GM21825 (cell line): ENCODE results near the gene CDC42BPB.

Experiments used
- ATAC-seq: cut with Tn5 transposase; IDR thresholded peaks from one replicate; pipeline ENCODE4 v1.9.1; 2021; ENCODE audit warnings: mild to moderate bottlenecking, moderate library complexity; ENCODE audit not compliant: unreplicated experiment

The CDC42BPB gene

DNA sequence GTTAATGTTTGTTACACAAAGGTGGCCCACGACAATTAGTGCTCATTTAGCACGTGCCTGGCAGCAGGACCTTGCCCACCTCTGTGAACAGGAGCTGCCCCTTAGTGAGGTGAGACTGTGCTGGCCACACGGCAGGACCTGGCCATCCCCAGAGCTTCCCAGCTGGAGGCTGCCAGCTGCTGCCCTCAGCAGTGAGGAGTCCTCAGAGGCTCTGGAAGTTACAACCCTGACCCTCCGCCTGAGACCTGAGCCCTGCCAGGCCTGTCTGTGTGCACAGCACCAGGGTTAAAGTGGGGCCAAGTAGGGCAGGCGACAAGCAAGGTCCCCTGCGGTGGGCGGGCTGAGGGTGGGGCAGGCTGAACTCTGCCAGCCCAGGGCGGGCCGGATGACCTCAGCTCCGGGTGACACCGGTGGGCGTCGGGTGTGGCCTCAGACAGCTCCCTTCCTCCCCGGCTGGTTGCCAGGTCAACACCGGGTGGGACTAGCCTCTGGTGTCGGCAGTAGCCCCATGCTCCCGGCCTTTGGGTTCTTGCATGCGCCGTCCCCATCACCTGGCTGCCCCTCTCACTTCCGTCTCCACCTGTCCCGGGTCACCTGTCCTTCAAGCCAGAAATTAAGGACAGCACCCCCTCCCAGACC lies 17.5 kb upstream of the CDC42BPB start:
- ATAC-seq: no peak

GRCh38 chr14:103073876-103074728 lies 16.8 kb upstream of the CDC42BPB start:
- ATAC-seq: no peak

DNA sequence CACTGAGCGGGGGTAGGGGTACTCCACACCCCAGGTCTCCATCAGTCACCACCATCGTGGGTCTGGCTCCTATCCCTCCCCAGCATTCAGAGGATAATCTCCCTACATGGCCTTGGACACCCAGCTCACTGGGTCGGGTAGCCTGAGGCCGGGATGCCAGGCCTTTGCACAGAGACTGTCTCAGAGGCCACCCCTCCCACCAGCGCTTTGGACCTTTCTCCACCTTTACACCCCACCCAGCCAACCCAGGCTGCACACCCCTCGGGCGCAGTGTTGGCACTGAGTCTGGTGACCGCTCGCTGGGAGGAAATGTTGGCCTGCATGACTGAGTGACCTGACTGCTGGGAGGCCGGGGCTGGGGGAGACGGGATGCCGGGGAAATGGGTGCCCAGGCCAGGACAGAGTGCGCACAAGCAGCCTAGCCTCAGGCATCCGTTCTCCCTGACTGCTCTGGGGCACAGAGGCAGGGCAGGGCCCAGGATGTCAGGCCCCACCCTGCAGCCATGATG lies 16.1 kb upstream of the CDC42BPB start:
- ATAC-seq: no peak

DNA sequence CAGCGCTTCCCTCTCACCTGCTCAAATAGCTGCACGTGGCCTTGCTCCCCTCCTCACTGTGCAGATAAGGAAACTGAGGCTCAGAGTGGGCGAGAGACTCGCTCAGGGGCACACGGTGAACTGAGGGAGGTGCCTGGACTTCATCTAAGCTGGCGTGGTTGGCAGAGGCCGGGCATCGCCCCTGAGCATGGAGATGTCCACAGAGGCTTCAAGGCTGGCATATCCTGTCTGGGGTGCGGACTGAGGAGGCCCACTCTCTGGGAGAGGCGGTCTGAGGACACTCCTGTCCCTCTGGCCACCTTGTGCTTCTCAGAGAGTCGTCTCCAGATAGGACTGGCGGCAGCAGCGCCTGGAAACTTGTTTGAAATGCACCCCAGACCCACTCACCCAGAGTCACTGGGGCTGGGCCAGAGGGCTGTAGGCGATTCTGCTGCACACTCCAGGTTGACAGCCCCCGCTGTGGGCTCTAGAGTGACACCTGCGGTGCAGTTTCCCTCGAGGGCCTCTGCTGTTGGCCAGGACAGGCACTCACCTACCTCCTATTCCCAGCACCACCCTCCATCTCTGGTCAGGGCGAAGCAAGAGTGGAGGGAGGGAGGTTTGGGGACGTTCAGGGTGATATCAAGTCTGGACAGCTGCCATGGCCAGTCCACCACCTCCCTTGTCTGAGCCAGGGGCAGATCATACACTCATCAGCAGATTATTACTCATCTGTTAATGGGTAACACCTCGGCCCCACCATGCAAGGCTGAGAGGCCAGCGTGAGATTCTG lies 15.4 kb upstream of the CDC42BPB start:
- no peak for ATAC-seq

GRCh38 chr14:103071544-103072251 lies 14.3 kb upstream of the CDC42BPB start:
- no peak for ATAC-seq

DNA sequence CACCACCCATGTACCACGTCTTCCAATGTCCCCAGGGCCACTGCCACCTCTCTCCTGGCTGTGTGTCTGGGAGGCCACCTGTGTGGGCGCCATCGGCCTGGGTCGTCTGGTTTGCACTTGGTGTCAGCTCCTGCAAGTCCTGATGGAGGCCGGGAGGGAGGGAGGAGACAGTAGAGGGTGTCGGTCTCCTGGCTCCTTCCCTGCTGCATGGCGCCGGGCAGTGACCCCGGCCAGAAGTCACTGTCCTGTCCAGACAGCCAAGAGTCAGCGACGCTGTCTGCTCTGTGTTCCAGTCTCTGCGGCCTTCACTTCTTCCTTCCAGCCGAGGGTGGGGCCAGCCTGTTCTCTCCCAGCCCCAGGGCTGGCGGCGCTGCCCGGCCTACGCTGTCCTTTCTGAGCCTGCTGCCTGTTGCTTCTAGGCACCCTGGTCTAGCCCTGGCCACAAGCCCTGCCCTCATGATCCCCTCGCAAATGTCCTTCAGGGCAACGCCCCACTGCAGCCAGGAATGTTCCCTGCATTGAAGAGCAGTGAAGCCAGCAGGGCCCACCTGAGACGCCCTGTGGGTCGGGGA lies 13.7 kb upstream of the CDC42BPB start:
- ATAC-seq: no peak

DNA sequence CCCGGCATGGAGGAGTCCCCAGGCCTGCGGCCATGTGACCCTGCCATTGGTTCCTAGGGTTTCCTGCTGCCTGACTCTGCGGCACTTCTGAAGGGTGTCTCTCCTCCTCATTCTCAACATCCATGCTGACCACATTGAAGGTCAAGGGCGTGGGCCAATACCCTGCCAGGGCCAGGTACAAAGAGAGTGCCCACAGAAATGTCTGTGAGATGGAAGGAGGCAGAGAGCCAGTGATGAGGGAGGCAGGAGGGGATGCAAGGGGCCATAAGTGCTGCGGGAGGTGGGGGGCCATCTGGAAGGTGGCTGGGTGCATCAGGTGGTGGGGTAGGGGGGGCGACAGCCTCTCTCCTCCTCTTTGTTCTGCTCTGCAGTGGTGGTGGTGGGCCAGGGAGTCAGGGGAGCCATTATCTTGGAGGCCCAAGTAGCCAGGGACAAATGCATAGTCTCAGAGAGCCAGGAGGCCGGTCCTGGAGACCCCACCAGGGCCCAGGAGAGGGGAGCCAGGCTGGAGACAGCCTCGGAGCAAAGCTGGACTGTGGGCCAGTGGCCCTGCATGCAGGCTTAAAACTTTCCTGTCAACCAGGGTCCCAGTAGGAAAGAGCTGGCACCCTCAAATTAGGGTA lies 13.0 kb upstream of the CDC42BPB start:
- no peak for ATAC-seq

DNA sequence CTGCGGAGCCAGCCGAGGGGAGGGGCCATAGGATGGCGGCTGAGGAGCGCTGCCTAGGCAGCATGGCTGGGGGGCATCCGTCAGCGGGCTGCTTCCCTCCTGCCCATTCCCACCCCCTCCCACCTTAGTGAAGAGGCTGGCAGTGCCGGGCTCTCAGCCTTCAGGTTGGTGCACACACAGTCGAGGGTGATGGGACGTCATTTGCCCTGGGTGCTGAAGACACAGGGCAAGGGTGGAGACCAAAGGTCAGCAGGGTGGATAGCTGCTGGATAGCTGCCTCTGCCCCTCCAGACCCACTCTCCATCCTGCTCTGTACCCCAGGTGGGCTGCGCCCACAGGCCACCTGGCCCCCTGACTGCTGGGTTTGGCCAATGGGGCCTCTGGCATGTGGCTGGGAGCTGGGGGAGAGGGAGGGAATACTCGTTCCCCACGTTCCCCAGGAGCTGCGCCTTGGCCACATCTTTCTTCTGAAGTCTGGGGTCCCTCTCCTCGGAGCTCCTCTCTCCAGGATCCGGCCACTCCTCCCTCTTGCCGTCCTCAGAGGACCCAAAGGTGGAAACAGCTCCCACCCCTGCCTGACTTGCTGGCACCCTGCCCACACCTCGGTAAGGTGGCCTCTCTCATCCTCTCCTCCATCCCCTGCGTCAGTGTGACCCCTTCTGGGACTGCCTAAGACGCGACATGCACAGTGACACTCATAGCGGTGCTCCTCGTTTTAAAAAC lies 11.2 kb upstream of the CDC42BPB start:
- no peak for ATAC-seq

DNA sequence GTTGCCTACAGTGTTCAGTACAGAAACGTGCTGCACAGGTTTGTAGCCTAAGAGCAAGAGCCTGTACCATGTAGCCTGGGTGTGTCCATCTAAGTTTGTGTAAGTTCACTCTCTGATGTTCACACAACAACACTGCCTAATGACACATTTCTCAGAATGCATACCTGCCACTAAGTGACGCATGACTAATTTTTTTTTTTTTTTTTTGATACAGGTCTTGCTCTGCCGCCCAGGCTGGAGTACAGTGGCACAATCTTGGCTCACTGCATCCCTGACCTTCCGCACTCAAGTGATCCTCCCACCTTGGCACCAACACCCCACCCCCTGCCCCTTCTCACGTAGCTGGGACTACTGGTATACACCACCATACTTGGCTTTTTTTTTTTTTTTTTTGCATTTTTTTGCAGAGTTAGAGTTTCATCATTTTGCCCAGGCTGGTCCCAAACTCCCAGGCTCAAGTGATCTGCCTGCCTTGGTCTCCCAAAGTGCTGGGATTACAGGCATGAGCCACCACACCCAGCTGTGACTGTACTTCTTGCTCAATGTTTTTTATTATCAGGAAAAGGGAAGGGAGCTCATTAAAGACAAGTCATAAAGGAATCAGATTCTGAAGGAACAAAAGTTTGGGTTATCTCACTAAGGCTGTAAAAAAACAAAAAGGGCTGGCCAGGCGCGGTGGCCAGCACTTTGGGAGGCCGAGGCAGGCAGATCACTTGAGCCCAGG lies 10.0 kb upstream of the CDC42BPB start:
- ATAC-seq: no peak

DNA sequence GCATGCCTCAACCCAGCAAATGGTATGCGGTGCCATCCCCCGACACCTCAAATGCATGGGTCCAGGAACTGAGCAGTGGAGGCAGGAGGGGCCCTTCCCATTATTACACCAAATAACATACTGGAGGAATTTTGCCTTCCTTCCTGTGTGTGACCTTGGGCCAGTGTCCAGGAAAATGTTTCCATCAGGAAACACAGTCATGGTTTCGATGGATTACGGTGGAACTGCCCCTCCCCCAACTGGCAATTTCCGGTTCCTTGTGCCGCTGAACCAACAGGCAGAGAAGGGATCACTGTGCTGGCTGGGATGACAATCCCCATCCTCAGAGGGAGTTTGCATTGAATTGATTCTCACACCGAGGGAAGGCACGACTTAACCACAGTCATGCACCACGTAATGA lies 9.1 kb upstream of the CDC42BPB start:
- ATAC-seq: no peak

DNA sequence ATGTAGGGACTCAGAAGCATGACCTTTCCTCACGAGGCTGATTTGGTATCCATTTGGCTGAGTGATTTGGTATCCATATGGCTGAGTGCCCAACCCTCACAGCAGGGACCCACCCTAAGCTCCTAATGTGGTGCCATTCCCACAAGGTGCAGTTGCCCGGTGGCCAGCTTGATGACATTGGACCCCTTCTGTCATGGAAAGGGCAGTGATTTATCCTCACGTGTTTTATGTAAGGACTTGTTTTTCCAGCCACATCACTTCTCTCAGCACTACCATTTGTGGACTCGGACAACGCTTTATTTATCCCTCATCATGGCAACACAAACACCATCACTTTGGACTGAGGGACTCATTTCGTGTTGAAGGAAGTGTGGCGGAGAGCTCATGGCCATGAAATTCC lies 8.5 kb upstream of the CDC42BPB start:
- no peak for ATAC-seq

DNA sequence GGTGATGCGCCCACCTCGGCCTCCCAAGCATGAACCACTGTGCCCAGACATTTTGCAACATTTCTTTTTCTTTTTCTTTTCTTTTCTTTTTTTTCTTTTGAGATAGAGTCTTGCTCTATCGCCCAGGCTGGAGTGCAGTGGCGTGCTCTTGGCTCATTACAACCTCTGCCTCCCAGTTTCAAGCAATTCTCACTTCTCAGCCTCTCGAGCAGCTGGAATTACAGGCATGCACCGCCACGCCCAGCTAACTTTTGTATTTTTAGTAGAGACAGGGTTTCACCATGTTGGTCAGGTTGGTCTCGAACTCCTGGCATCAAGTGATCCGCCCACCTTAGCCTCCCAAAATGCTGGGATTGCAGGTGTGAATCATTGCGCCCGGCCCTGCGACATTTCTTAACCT lies 7.6 kb upstream of the CDC42BPB start:
- no peak for ATAC-seq

- ATAC-seq: no peak
Measured at GRCh38 chr14:103064436-103064835, 7.1 kb upstream of the CDC42BPB start.

GRCh38 chr14:103061482-103061976 lies 4.2 kb upstream of the CDC42BPB start:
- ATAC-seq: no peak

DNA sequence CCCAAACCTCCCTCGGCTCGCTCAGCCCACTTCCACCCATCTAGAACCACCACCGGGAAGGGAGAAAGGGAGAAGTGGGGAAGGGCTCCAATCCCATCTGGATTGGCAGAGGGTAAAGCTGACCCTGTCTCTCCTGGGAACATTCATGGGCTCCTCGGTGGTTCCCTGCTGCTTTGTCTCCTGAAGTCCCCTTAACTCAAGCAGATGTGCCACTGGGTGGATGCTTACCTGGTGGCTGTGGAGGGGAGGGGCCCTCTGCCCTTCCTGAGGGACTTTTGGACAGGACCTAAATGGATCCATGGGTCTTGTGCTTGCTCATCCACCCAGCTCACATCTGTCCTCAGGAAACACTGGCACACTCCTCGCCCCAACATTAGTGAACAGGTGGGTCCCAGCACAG lies 2.2 kb upstream of the CDC42BPB start:
- ATAC-seq: no peak

GRCh38 chr14:103058164-103059055 lies 1.1 kb upstream of the CDC42BPB start:
- peak; percentile 1 for ATAC-seq

DNA sequence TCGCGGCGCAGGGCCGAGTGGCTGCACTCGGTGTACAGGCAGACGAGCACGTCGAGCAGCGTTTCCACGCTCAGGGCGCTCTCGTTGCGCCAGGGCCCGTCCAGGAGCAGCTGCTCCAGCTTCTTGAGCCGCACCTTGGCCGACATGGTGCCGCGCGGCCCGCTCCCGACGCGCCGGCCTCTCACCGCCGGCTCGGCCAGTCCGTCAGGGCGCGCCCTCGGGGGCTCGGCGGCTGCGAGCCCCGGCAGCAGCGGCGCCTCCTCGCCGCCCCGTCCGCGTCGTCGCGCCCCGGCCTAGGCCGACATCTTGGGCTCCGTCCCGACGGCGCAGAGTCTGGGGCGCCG lies 349 bp downstream of the CDC42BPB start:
- no peak for ATAC-seq
